HG03097 (cell line): ENCODE data around the gene WDFY4.

Experiments used
- ATAC-seq: cut with Tn5 transposase; IDR thresholded peaks from one replicate; pipeline ENCODE4 v1.9.1; 2021; ENCODE audit not compliant: unreplicated experiment, low FRiP score

Gene WDFY4

GRCh38 chr10:48957361-48958151 is 272.9 kb downstream of the WDFY4 start:
- no peak for ATAC-seq

DNA sequence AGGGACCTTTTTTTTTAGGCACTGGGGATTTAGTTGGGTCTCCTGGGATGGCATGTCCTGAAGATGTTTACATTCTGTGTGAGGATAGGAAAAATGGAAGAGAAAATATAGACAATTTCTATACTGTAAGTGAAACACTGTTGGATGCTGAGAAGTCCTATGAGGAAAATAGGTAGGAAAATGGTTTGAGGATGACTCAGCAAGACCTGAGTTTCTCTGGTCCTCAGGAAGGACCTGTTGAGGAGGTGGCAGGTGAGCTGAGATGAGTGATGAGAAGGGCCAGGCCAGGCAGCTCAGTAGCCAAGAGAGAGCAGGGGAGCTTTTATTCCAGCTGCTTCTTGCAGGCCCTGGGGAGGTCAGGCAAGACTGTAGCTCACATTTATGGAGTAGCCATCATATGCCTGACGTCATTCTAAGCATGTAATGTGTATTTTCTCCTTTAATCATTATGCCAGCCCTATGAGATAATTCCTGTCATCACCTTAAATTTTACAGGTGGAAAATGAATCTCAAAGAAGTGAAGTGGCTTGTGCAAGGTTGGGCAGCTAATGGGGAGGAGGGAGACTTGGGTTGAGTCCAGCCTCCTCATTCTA is 274.0 kb downstream of the WDFY4 start:
- no peak for ATAC-seq

- no peak for ATAC-seq
Measured at GRCh38 chr10:48964038-48964437, 279.4 kb downstream of the WDFY4 start.

DNA sequence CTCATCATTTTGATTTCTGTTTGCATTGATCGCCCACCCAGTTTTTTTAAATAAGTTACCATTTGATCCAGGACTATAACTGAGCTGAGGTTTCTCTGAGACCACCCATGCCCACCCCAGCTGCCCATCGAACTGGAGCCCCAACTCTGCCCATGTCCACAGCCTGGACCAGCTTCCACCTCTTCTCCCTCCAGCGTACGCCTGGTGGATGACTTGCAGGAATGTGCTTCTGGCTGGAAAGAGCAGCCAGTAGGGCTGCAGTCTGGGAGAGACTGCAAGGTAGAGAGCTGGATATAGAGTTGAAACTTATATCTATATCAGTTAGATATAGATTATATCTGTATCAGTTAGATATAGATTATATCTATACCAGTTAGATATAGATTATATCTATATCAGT is 280.8 kb downstream of the WDFY4 start:
- ATAC-seq = no peak

- no peak for ATAC-seq
Measured at GRCh38 chr10:48968036-48968435, 283.4 kb downstream of the WDFY4 start.

- ATAC-seq = no peak
Measured at GRCh38 chr10:48970046-48970445, 285.4 kb downstream of the WDFY4 start.

DNA sequence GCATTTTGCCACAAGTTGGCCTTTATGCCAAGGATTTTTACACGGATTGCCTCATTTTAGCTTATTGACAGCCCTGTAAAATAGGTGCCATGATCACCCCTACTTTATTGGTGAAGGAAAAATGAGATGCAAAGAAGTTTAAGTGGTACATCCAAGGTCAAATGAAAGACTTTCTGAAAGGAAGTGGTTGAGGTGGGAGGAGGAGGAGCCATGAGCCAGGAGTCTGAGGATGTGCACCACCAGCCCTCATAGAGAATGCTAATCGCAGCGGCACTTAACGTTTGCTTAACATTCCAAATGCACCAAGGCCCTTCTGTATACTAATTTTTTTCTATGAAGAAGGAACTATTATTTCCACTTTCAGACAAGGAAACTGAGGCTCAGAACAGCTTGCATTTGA is 286.0 kb downstream of the WDFY4 start:
- ATAC-seq = no peak

DNA sequence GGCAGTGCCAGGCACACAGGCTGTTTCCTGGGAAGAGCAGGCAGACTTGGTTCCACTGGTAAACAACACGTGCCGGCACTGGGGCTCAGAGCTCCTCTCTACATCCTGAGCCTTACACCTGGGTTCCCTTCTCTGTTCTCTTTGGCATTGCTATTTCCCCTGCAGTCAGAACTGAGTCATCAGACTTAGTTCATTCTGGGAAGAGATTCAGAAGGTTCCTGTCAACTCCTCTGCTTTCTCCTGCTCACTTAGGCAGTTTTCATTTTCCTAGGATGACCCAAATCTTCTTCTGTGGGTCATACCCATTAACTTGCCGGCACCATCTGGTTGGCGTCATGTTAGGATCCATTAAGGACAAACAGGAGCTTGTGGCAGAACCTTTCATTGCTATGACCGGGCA is 288.4 kb downstream of the WDFY4 start:
- no peak for ATAC-seq

- no peak for ATAC-seq
Measured at GRCh38 chr10:48974510-48975156, 290.0 kb downstream of the WDFY4 start.

DNA sequence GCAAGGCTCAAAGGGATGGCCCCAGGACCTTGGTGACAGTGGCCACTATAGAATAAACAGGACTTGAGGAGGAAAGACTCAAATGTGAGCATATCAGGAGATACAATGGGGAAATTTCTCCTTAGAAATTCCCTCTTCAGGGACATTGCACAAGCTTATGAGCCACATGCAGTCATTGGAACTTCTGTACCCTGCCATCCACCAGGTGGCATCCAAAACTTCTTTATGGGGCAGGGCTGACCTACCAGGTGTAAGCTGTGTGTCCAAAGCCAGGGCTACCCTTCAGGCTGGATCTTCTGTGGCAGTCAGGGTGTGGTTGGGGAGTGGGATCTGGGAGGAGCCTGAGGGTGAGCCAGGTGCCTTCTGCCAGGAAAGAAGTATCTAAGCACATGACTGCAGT is 291.5 kb downstream of the WDFY4 start:
- no peak for ATAC-seq

DNA sequence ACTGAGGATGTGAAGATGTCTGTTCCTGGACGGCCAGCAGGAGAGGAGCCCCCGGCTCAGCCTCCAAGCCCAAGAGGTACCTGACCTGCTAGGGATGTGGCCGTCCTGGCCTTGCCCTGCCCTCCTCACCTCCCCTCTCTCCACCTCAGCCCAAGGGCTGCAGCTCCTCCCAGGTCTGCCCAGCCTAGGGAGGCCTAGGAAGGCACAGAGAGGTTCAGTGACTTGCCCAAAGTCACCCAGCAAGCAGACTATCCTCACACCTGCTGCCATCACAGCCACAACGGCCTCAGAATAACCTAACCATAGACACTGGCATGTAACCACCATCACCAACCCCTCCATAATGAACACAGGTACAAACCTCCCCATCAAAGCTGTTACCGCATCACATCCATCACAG is 293.6 kb downstream of the WDFY4 start:
- no peak for ATAC-seq

DNA sequence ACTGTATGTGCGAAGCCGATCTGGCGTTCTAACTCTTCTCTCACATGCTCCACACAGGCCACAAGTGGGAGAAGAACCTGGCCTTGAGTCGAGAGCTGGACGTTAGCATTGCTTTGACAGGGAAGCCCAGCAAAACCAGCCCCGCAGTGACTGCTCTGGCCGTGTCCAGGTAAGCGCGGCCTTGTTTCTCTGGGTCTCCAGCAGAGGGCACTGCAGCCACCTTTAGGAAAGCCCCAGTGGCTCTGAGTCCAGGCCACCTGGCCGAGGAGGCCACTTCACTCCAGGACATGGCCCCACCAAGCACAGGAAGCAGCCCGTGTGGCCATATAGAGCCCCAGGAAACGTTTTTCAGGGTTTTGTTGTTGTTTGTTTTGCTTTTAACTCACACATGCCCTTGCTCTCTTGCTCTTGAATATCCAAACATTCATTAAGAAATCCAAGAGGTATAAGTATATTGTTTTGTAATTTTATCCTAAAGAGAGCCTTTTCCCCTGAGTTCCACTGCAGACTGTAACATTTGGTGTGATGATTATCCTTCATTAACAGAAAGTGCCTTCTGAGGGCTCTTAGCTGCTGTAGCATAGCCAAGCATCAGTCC is 296.7 kb downstream of the WDFY4 start:
- no peak for ATAC-seq

DNA sequence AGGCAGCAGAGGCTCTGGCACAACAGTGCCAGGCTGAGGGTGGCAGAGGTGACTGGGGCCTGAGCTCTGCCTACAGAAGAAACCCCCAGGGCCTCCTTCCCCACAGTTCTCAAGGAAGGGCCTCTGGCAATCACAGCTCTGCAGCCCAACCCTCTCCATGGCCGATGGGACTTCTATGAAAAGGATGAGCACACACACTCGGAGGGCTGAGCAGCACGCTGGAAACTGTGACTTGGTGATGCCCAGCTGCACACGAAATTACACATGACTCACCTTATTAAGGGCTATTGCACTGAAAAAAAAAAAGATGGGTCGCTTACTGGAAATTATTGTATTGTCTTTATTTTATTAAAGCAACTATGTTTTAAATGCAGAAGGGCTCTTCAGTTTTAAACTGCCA is 297.9 kb downstream of the WDFY4 start:
- no peak for ATAC-seq

DNA sequence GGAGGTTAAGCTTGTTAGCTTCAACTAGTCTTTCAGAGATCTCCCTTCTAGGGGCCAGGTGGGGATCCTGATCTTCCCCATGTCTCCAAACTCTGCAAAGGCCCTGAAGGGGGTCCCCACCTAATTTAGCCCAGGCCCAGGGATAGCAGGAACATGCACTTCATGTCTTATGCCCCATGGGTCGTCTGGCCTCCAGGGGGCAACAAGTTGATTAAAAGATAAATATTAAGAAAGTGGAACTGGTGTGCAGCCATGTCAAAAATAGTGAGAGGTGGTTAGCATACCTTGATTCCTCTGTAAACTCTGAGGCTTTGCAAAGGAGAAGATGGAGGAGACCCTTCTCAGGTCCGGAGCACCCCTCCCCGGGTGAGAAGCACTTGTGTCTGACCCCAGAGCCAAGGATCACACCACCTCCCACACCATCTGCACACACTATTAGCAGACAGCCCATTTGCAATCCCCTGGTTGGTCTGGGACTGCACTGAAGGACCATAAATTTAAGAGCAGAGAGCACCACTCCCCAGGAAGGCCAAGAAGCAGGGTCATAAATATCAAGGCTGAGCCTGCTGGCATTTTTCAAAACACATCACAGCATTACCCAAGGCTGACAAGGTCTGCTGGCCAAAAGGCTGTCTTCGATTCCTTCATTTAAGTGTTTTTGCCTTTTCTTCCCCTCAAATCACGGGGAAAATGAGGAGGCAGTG is 299.1 kb downstream of the WDFY4 start:
- ATAC-seq = no peak

- ATAC-seq = no peak
Measured at GRCh38 chr10:48985621-48986158, 301.0 kb downstream of the WDFY4 start.

DNA sequence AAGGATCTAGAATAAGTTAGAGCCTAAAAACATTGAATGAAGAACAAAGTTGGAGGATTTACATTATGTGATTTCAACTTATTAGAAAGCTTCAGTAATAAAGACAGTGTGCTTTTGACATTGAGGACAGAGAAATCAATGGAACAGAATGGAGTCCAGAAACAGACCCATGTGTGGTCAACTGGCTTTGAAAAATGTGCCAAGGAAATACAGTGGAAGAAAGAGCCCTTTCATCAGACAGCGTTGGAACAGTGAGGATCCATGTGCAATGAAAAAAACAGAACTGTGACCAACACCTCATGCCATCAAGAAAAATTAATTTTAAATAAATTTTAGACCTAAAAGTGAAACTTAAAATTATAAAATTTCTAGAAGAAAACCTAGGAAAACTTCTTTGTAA is 305.6 kb downstream of the WDFY4 start:
- ATAC-seq = no peak

DNA sequence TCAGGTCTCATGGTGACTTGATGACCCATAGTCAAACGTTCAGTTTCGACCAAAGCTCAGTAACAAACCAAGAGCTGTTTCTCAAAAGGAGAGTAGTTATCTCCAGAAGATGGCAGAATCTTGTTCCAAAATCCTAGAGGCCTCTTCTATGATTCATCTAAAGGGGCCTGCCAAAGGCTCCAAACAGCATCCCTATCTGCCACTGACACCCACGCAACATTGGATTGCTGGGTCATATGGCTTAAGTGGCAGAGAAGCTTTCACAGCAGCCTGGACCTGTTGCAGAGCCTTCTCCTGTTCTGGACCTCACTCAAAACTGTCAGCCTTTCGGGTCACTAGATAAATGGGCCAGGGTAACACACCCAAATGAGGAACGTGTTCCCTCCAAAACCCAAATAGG is 309.0 kb downstream of the WDFY4 start:
- no peak for ATAC-seq

GRCh38 chr10:48996329-48996728 is 311.7 kb downstream of the WDFY4 start:
- ATAC-seq = no peak

DNA sequence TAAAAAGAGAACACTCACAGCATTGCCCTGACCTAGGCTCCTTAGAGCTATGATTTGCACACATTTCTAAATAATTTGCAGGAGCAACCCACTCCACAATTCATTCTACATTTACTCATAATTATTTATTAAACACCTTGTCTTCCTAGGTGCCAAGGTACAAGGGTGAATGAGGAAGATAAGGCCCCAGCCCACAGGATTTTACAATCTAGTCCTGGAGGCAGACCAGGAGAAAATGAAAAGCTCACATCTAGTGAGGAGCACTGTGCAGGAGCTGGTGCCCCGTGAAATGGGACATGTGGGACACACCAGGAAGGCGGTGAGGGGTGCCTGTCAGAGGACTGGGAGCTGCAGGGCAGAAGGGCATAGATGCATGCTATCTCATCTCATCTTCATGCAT is 314.7 kb downstream of the WDFY4 start:
- no peak for ATAC-seq
